Panc1 (cell line): ENCODE data around the gene MAGI2. TPM values are rescaled to one million over a fixed set of nuclear protein-coding genes. Genes with fewer than 3 reads are reported as not detected.

Experiments used
- ATAC-seq: fragments of 200-7000 bp; cut with Tn5 transposase; 2 replicates; pipeline ENCODE4 v1.9.1; 2020; ENCODE audit warnings: mild to moderate bottlenecking, moderate library complexity
- BruUV-seq: library from RNA; stranded (reverse); fragments of 400-500 nt; replicated peaks from 2 replicates; lab custom pipeline; 2021; lab: Mats Ljungman, UMichigan
- CTCF ChIA-PET: fragments of 300-600 bp; sonication (Branson Sonifier 250); formaldehyde crosslinking; loops from one replicate; lab custom pipeline; 2022; ENCODE audit warnings: antibody characterized with exemption; lab: Charles Lee
- POLR2A ChIA-PET: fragments of 300-600 bp; sonication (Branson Sonifier 250); formaldehyde crosslinking; loops from one replicate; lab custom pipeline; 2022; ENCODE audit warnings: antibody characterized with exemption; lab: Charles Lee
- DNase-seq: peaks from one replicate; pipeline ENCODE4 v3.0.0-alpha.2; 2010; ENCODE audit warnings: low read depth, low spot score
- H3K27ac ChIP-seq: 2 replicates; pipeline ENCODE4 v1.5.1; 2011; ENCODE audit warnings: mild to moderate bottlenecking, low read length, inconsistent platforms
- H3K27me3 ChIP-seq: fragments of 200-500 bp; sonication (Bioruptor generic); 2 replicates; pipeline ENCODE4 v1.6.0; 2014; ENCODE audit warnings: low read length, inconsistent platforms; ENCODE audit not compliant: control insufficient read depth, insufficient read depth
- H3K36me3 ChIP-seq: fragments of 200-500 bp; sonication (Bioruptor generic); 2 replicates; pipeline ENCODE4 v1.5.1; 2014; ENCODE audit warnings: inconsistent platforms, mild to moderate bottlenecking, low read length, moderate library complexity; ENCODE audit not compliant: control insufficient read depth, insufficient read depth
- H3K4me1 ChIP-seq: 2 replicates; pipeline ENCODE4 v1.5.1; 2011; ENCODE audit warnings: inconsistent platforms, mild to moderate bottlenecking, low read length, moderate library complexity; ENCODE audit not compliant: control insufficient read depth, insufficient read depth
- H3K4me3 ChIP-seq, 2 experiments: 2 replicates each; pipeline ENCODE4 v1.5.1; 2011 to 2012; ENCODE audit warnings: low read depth in 2 of 2, low read length in 2 of 2, mild to moderate bottlenecking in 2 of 2, inconsistent platforms in 1 of 2, moderate library complexity in 1 of 2
- H3K9me3 ChIP-seq: fragments of 200-500 bp; sonication (Bioruptor generic); 2 replicates; pipeline ENCODE4 v1.5.1; 2014; ENCODE audit warnings: low read depth, mild to moderate bottlenecking, inconsistent platforms, low read length, moderate library complexity; ENCODE audit not compliant: control insufficient read depth, insufficient read depth
- POLR2AphosphoS5 ChIP-seq: IDR thresholded peaks from 2 replicates; pipeline ENCODE4 v1.6.1; 2012; ENCODE audit warnings: mild to moderate bottlenecking, low read depth, low read length, moderate library complexity
- SIN3A ChIP-seq: IDR thresholded peaks from 2 replicates; pipeline ENCODE4 v1.6.1; 2012; ENCODE audit warnings: low read depth, mild to moderate bottlenecking, low read length, moderate library complexity, borderline replicate concordance; ENCODE audit not compliant: insufficient read depth
- TCF7L2 ChIP-seq: IDR thresholded peaks from 2 replicates; pipeline ENCODE4 v1.6.1; 2011; ENCODE audit warnings: mild to moderate bottlenecking, low read depth, low read length, inconsistent platforms
- in situ Hi-C: cut with HindIII; loops from 2 replicates; pipeline ENCODE4 v1.10.0; 2016; ENCODE audit warnings: low sequenced_read_pairs, low pct_unique_long_range_greater_than_20kb
- intact Hi-C: fragments of 100-400 bp; cut with micrococcal nuclease; formaldehyde crosslinking; loops from one replicate; pipeline ENCODE4 v1.10.0; 2022; ENCODE audit not compliant: unreplicated experiment
- total RNA-seq: library from RNA; stranded (reverse); gene quantifications from one replicate; pipeline ENCODE4 v1.2.1, GENCODE V29; 2021; ENCODE audit not compliant: unreplicated experiment
- TF ChIP-seq, protein P1 (sequence below), 2 experiments: IDR thresholded peaks; 2 replicates each; pipeline ENCODE4 v1.6.1; 2011 to 2012; ENCODE audit warnings: low read depth in 2 of 2, control low read depth in 1 of 2, low read length in 1 of 2, mild to moderate bottlenecking in 1 of 2, moderate library complexity in 1 of 2; ENCODE audit not compliant: insufficient read depth in 1 of 2
- TF ChIP-seq, protein P2 (sequence below): fragments of 450-650 bp; IDR thresholded peaks from 2 replicates; pipeline ENCODE4 v1.5.1; 2017; ENCODE audit warnings: mild to moderate bottlenecking

MAGI2 gene
- total RNA-seq, 1 experiment from 2014 or later = 5.4 TPM

DNA sequence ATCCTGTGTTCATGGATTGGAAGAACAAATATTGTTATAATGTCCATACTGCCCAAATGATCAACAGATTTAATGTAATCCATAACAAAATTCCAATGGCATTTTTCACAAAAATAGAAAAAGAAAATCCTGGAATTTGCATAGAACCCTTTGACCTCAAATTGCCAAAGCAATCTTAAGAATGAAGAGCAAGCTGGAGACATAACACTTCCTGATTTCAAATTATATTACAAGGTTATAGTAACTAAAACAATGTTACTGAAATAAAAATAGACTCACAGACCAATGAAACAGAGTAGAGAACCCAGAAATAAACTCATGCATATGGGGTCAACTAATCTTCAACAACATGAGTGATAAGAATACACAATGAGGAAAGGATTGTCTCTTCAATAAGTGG, 1352.4 kb downstream of the MAGI2 start:
- H3K4me3 ChIP-seq = no peak overlapping the region
- ChIA-PET POLR2A (no interaction called here), CTCF (no interaction called here)
- TF ChIP-seq TCF7L2 (no peak), SIN3A (no peak)
- TF ChIP-seq, protein P1, sequence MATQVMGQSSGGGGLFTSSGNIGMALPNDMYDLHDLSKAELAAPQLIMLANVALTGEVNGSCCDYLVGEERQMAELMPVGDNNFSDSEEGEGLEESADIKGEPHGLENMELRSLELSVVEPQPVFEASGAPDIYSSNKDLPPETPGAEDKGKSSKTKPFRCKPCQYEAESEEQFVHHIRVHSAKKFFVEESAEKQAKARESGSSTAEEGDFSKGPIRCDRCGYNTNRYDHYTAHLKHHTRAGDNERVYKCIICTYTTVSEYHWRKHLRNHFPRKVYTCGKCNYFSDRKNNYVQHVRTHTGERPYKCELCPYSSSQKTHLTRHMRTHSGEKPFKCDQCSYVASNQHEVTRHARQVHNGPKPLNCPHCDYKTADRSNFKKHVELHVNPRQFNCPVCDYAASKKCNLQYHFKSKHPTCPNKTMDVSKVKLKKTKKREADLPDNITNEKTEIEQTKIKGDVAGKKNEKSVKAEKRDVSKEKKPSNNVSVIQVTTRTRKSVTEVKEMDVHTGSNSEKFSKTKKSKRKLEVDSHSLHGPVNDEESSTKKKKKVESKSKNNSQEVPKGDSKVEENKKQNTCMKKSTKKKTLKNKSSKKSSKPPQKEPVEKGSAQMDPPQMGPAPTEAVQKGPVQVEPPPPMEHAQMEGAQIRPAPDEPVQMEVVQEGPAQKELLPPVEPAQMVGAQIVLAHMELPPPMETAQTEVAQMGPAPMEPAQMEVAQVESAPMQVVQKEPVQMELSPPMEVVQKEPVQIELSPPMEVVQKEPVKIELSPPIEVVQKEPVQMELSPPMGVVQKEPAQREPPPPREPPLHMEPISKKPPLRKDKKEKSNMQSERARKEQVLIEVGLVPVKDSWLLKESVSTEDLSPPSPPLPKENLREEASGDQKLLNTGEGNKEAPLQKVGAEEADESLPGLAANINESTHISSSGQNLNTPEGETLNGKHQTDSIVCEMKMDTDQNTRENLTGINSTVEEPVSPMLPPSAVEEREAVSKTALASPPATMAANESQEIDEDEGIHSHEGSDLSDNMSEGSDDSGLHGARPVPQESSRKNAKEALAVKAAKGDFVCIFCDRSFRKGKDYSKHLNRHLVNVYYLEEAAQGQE (IDR thresholded peaks at IDR 0.05; ENCODE audit: insufficient read depth in 1 of 2, low read depth in 2 of 2, low read length in 1 of 2) = no peak
- no peak overlapping the region for H3K27ac ChIP-seq
- no peak for DNase-seq
- intact Hi-C loops (no loop called here), in situ Hi-C loops (no loop called here)
- no TSS peak for BruUV-seq
- H3K27me3 ChIP-seq = 0 out of 2 replicates have a peak, but pooled peaks cover 2% of the 10 kb centered on the region
- no peak for ATAC-seq
- H3K9me3 ChIP-seq = no peaks in the 10 kb centered on the region
- no peaks in the 10 kb centered on the region for H3K4me1 ChIP-seq
- H3K36me3 ChIP-seq = no peaks in the 10 kb centered on the region

DNA sequence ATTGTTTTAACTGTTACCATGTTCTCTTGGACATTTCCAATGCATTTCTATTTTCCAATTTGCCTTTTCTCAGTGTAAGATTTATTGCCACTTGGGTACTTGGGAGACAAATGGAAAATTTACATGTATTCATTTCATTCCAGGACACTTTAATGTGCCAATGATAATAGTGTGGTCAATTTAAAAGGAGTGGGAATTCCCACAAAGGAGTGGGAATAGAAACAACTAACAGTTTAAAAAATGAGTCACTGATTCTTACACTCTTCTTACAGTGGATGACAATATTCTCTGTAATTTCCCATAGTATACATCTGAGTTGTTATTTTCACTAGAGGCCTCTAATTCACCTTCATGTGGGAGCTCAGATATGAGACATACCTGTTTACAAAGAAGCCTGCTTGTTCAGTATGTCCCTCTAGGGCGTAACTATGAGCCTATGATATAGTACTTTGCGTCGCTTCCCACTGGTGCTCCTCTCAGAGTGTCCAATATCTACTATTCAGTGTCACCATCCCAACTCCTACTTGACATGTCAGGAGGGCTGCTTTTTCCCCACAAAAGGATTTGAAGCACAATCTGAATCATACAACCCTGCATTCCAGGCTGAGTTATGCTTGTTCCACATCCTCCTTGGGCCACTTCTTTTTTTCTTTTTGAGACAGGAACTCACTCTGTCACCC, 1353.6 kb downstream of the MAGI2 start:
- Histone ChIP-seq H3K36me3 (no peaks in the 10 kb centered on the region), H3K9me3 (no peaks in the 10 kb centered on the region), H3K27ac (no peak overlapping the region), H3K27me3 (0 out of 2 replicates have a peak, but pooled peaks cover 2% of the 10 kb centered on the region), H3K4me1 (no peaks in the 10 kb centered on the region), H3K4me3 (no peak overlapping the region)
- no TSS peak for BruUV-seq
- CTCF ChIA-PET = no interaction called here
- ATAC-seq (peak; percentile 60; the same call in 1 of the 2 replicates), DNase-seq (peak; percentile 15)
- POLR2A ChIA-PET = no interaction called here
- in situ Hi-C loops = no loop called here
- no peak for TF ChIP-seq SIN3A
- TF ChIP-seq, protein P2, sequence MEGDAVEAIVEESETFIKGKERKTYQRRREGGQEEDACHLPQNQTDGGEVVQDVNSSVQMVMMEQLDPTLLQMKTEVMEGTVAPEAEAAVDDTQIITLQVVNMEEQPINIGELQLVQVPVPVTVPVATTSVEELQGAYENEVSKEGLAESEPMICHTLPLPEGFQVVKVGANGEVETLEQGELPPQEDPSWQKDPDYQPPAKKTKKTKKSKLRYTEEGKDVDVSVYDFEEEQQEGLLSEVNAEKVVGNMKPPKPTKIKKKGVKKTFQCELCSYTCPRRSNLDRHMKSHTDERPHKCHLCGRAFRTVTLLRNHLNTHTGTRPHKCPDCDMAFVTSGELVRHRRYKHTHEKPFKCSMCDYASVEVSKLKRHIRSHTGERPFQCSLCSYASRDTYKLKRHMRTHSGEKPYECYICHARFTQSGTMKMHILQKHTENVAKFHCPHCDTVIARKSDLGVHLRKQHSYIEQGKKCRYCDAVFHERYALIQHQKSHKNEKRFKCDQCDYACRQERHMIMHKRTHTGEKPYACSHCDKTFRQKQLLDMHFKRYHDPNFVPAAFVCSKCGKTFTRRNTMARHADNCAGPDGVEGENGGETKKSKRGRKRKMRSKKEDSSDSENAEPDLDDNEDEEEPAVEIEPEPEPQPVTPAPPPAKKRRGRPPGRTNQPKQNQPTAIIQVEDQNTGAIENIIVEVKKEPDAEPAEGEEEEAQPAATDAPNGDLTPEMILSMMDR = no peak
- TF ChIP-seq POLR2AphosphoS5 = no peak
- TF ChIP-seq, protein P1 (IDR thresholded peaks at IDR 0.05; ENCODE audit: insufficient read depth in 1 of 2, low read depth in 2 of 2, low read length in 1 of 2) = no peak
- no peak for TF ChIP-seq TCF7L2
- intact Hi-C loops = no loop called here
